ENCODE results near the gene TANC1. TPM values are rescaled to one million over a fixed set of nuclear protein-coding genes. Genes with fewer than 3 reads are reported as not detected.

The TANC1 gene
- total and polyA plus RNA-seq, 2 experiments from 2014 or later: 2.8 to 9.5 TPM

- peaks cover 9% of the 10 kb centered on the region for H3K4me1 Mint-ChIP-seq
- no peaks in the 10 kb centered on the region for H3K27me3 Mint-ChIP-seq (ENCODE audit: insufficient read depth, low read depth, poor library complexity)
- no peak overlapping the region for H2AFZ ChIP-seq
- no peaks in the 10 kb centered on the region for H4K20me1 ChIP-seq (replicated peaks; ENCODE audit: insufficient read depth)
- no peaks in the 10 kb centered on the region for H3K9me3 Mint-ChIP-seq
- TF ChIP-seq EZH2 (IDR thresholded peaks at IDR 0.05; ENCODE audit: low read depth, unreplicated experiment): no peak
- TF ChIP-seq CREB1 (CRISPR knock-in tag; IDR thresholded peaks at IDR 0.05; ENCODE audit: low read depth): no peak
- TF ChIP-seq, protein P1, sequence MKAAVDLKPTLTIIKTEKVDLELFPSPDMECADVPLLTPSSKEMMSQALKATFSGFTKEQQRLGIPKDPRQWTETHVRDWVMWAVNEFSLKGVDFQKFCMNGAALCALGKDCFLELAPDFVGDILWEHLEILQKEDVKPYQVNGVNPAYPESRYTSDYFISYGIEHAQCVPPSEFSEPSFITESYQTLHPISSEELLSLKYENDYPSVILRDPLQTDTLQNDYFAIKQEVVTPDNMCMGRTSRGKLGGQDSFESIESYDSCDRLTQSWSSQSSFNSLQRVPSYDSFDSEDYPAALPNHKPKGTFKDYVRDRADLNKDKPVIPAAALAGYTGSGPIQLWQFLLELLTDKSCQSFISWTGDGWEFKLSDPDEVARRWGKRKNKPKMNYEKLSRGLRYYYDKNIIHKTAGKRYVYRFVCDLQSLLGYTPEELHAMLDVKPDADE (IDR thresholded peaks at IDR 0.05): no peak
- no peak for TF ChIP-seq ZNF114 (CRISPR knock-in tag; IDR thresholded peaks at IDR 0.05)
- TF ChIP-seq, protein P2, sequence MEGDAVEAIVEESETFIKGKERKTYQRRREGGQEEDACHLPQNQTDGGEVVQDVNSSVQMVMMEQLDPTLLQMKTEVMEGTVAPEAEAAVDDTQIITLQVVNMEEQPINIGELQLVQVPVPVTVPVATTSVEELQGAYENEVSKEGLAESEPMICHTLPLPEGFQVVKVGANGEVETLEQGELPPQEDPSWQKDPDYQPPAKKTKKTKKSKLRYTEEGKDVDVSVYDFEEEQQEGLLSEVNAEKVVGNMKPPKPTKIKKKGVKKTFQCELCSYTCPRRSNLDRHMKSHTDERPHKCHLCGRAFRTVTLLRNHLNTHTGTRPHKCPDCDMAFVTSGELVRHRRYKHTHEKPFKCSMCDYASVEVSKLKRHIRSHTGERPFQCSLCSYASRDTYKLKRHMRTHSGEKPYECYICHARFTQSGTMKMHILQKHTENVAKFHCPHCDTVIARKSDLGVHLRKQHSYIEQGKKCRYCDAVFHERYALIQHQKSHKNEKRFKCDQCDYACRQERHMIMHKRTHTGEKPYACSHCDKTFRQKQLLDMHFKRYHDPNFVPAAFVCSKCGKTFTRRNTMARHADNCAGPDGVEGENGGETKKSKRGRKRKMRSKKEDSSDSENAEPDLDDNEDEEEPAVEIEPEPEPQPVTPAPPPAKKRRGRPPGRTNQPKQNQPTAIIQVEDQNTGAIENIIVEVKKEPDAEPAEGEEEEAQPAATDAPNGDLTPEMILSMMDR (conservative IDR thresholded peaks at IDR 0.05; ENCODE audit: low read depth in 2 of 2): no peak
- H3K9me2 ChIP-seq (ENCODE audit: insufficient read depth): no peaks in the 10 kb centered on the region
- no peaks in the 10 kb centered on the region for H3F3A ChIP-seq (replicated peaks; ENCODE audit: low read depth)
- no peaks in the 10 kb centered on the region for H3K79me2 ChIP-seq (replicated peaks; ENCODE audit: insufficient read depth)
- H3K27me3 ChIP-seq (ENCODE audit: insufficient read depth): no peaks in the 10 kb centered on the region
- ATAC-seq (no peak), DNase-seq (ENCODE audit: low spot score) (no peak)
- no peak overlapping the region for H3K27ac Mint-ChIP-seq
- no peaks in the 10 kb centered on the region for H3K36me3 ChIP-seq (ENCODE audit: insufficient read depth)
- no peak overlapping the region for H3K27ac ChIP-seq (ENCODE audit: low read depth)
- H3K4me3 Mint-ChIP-seq: no peak overlapping the region
- H3K36me3 Mint-ChIP-seq (ENCODE audit: low read depth): no peaks in the 10 kb centered on the region
- H3K4me3 ChIP-seq: no peak overlapping the region
- H3K4me1 ChIP-seq (ENCODE audit: insufficient read depth): no peaks in the 10 kb centered on the region
- no peak overlapping the region for H3K4me2 ChIP-seq
Observed at GRCh38 chr2:159148901-159149300, 180.5 kb downstream of the TANC1 start.

DNA sequence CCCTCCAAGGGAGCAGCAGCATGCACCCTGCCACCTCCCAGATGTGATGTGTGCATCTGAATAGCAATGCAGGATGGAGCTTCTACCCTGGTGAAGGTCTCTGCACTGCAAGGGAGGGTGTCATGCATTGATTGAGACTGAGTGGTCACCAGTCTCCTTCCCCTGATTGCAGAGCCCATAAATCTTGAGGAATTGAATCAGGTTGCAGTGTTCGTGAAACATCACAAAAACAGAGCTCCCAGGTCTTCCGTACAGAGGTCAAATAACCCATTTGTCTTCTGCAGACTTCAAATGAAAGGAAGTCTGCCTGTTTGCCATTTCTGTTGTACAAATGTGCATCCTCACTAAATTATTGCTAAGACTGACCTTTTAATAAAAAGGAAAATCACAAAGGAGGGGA is 181.3 kb downstream of the TANC1 start:
- Histone ChIP-seq H3K4me3 (no peak overlapping the region), H3F3A (replicated peaks; ENCODE audit: low read depth) (no peaks in the 10 kb centered on the region), H3K79me2 (replicated peaks; ENCODE audit: insufficient read depth) (no peaks in the 10 kb centered on the region), H3K27me3 (ENCODE audit: insufficient read depth) (no peaks in the 10 kb centered on the region), H3K27ac (ENCODE audit: low read depth) (no peak overlapping the region), H3K9me2 (ENCODE audit: insufficient read depth) (no peaks in the 10 kb centered on the region), H4K20me1 (replicated peaks; ENCODE audit: insufficient read depth) (no peaks in the 10 kb centered on the region), H3K36me3 (ENCODE audit: insufficient read depth) (no peaks in the 10 kb centered on the region), H3K4me1 (ENCODE audit: insufficient read depth) (no peaks in the 10 kb centered on the region), H2AFZ (no peak overlapping the region), H3K4me2 (no peak overlapping the region)
- no peaks in the 10 kb centered on the region for H3K9me3 Mint-ChIP-seq
- H3K27me3 Mint-ChIP-seq (ENCODE audit: insufficient read depth, low read depth, poor library complexity): no peaks in the 10 kb centered on the region
- peaks cover 9% of the 10 kb centered on the region for H3K4me1 Mint-ChIP-seq
- DNase-seq (ENCODE audit: low spot score) (no peak), ATAC-seq (no peak)
- no peak overlapping the region for H3K27ac Mint-ChIP-seq
- H3K4me3 Mint-ChIP-seq: no peak overlapping the region
- H3K36me3 Mint-ChIP-seq (ENCODE audit: low read depth): no peaks in the 10 kb centered on the region
- TF ChIP-seq, protein P2 (conservative IDR thresholded peaks at IDR 0.05; ENCODE audit: low read depth in 2 of 2): no peak
- TF ChIP-seq JUNB (IDR thresholded peaks at IDR 0.05; ENCODE audit: unreplicated experiment): no peak
- TF ChIP-seq NANOG (IDR thresholded peaks at IDR 0.05; ENCODE audit: borderline replicate concordance): no peak
- TF ChIP-seq ZNF114 (CRISPR knock-in tag; IDR thresholded peaks at IDR 0.05): no peak
- no peak for TF ChIP-seq EZH2phosphoT487 (IDR thresholded peaks at IDR 0.05; ENCODE audit: unreplicated experiment)
- no peak for TF ChIP-seq POLR2AphosphoS5 (IDR thresholded peaks at IDR 0.05; ENCODE audit: low read depth)
- no peak for TF ChIP-seq CREB1 (CRISPR knock-in tag; IDR thresholded peaks at IDR 0.05; ENCODE audit: low read depth)
- TF ChIP-seq EZH2 (IDR thresholded peaks at IDR 0.05; ENCODE audit: low read depth, unreplicated experiment): no peak
- TF ChIP-seq, protein P3, sequence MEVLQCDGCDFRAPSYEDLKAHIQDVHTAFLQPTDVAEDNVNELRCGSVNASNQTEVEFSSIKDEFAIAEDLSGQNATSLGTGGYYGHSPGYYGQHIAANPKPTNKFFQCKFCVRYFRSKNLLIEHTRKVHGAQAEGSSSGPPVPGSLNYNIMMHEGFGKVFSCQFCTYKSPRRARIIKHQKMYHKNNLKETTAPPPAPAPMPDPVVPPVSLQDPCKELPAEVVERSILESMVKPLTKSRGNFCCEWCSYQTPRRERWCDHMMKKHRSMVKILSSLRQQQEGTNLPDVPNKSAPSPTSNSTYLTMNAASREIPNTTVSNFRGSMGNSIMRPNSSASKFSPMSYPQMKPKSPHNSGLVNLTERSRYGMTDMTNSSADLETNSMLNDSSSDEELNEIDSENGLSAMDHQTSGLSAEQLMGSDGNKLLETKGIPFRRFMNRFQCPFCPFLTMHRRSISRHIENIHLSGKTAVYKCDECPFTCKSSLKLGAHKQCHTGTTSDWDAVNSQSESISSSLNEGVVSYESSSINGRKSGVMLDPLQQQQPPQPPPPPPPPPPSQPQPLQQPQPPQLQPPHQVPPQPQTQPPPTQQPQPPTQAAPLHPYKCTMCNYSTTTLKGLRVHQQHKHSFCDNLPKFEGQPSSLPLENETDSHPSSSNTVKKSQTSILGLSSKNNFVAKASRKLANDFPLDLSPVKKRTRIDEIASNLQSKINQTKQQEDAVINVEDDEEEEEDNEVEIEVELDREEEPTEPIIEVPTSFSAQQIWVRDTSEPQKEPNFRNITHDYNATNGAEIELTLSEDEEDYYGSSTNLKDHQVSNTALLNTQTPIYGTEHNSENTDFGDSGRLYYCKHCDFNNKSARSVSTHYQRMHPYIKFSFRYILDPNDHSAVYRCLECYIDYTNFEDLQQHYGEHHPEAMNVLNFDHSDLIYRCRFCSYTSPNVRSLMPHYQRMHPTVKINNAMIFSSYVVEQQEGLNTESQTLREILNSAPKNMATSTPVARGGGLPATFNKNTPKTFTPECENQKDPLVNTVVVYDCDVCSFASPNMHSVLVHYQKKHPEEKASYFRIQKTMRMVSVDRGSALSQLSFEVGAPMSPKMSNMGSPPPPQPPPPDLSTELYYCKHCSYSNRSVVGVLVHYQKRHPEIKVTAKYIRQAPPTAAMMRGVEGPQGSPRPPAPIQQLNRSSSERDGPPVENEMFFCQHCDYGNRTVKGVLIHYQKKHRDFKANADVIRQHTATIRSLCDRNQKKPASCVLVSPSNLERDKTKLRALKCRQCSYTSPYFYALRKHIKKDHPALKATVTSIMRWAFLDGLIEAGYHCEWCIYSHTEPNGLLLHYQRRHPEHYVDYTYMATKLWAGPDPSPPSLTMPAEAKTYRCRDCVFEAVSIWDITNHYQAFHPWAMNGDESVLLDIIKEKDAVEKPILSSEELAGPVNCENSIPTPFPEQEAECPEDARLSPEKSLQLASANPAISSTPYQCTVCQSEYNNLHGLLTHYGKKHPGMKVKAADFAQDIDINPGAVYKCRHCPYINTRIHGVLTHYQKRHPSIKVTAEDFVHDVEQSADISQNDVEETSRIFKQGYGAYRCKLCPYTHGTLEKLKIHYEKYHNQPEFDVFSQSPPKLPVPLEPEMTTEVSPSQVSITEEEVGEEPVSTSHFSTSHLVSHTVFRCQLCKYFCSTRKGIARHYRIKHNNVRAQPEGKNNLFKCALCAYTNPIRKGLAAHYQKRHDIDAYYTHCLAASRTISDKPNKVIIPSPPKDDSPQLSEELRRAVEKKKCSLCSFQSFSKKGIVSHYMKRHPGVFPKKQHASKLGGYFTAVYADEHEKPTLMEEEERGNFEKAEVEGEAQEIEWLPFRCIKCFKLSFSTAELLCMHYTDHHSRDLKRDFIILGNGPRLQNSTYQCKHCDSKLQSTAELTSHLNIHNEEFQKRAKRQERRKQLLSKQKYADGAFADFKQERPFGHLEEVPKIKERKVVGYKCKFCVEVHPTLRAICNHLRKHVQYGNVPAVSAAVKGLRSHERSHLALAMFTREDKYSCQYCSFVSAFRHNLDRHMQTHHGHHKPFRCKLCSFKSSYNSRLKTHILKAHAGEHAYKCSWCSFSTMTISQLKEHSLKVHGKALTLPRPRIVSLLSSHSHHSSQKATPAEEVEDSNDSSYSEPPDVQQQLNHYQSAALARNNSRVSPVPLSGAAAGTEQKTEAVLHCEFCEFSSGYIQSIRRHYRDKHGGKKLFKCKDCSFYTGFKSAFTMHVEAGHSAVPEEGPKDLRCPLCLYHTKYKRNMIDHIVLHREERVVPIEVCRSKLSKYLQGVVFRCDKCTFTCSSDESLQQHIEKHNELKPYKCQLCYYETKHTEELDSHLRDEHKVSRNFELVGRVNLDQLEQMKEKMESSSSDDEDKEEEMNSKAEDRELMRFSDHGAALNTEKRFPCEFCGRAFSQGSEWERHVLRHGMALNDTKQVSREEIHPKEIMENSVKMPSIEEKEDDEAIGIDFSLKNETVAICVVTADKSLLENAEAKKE (CRISPR knock-in tag; IDR thresholded peaks at IDR 0.05): no peak
- TF ChIP-seq ZNF331 (CRISPR knock-in tag; IDR thresholded peaks at IDR 0.05; ENCODE audit: low read depth): no peak
